Mammary epithelial cell (primary cell): ENCODE measurements around the gene ARHGAP42.

ENCODE experiments used
- EZH2 ChIP-seq: IDR thresholded peaks from 2 replicates; pipeline ENCODE4 v1.6.1; 2012; ENCODE audit warnings: low read length, inconsistent platforms, borderline replicate concordance
- TF ChIP-seq, protein P1 (sequence below), 2 donors: IDR thresholded peaks in 1 of 2; conservative IDR thresholded peaks in 1 of 2; 2 replicates each; pipeline ENCODE4 v1.5.1; 2011 to 2012; ENCODE audit warnings: inconsistent platforms in 2 of 2, low read length in 2 of 2, mild to moderate bottlenecking in 2 of 2, control low read depth in 1 of 2, low read depth in 1 of 2; ENCODE audit not compliant: insufficient read depth in 1 of 2; ENCODE audit errors: extremely low read depth in 1 of 2

GRCh38 chr11:100705447-100705846, 18.4 kb downstream of the ARHGAP42 start:
- TF ChIP-seq, protein P1, sequence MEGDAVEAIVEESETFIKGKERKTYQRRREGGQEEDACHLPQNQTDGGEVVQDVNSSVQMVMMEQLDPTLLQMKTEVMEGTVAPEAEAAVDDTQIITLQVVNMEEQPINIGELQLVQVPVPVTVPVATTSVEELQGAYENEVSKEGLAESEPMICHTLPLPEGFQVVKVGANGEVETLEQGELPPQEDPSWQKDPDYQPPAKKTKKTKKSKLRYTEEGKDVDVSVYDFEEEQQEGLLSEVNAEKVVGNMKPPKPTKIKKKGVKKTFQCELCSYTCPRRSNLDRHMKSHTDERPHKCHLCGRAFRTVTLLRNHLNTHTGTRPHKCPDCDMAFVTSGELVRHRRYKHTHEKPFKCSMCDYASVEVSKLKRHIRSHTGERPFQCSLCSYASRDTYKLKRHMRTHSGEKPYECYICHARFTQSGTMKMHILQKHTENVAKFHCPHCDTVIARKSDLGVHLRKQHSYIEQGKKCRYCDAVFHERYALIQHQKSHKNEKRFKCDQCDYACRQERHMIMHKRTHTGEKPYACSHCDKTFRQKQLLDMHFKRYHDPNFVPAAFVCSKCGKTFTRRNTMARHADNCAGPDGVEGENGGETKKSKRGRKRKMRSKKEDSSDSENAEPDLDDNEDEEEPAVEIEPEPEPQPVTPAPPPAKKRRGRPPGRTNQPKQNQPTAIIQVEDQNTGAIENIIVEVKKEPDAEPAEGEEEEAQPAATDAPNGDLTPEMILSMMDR (conservative IDR thresholded peaks at IDR 0.05 in 1 of 2, IDR thresholded peaks at IDR 0.05 in 1 of 2; ENCODE audit: extremely low read depth in 1 of 2, insufficient read depth in 1 of 2, low read depth in 1 of 2, low read length in 2 of 2), result no peak
- TF ChIP-seq EZH2, result no peak
